NT2/D1 (cell line): ENCODE results near the gene SAG.

Source experiments
- SUZ12 ChIP-seq: IDR thresholded peaks from 2 replicates; pipeline ENCODE4 v1.6.1; 2011; ENCODE audit not compliant: insufficient read length, insufficient read depth; ENCODE audit errors: extremely low read depth
- YY1 ChIP-seq: IDR thresholded peaks from 2 replicates; pipeline ENCODE4 v1.6.1; 2011; ENCODE audit not compliant: insufficient read length, insufficient read depth
- ZNF274 ChIP-seq: IDR thresholded peaks from 2 replicates; pipeline ENCODE4 v1.6.1; 2011; ENCODE audit warnings: mild to moderate bottlenecking, low read depth, low read length

DNA sequence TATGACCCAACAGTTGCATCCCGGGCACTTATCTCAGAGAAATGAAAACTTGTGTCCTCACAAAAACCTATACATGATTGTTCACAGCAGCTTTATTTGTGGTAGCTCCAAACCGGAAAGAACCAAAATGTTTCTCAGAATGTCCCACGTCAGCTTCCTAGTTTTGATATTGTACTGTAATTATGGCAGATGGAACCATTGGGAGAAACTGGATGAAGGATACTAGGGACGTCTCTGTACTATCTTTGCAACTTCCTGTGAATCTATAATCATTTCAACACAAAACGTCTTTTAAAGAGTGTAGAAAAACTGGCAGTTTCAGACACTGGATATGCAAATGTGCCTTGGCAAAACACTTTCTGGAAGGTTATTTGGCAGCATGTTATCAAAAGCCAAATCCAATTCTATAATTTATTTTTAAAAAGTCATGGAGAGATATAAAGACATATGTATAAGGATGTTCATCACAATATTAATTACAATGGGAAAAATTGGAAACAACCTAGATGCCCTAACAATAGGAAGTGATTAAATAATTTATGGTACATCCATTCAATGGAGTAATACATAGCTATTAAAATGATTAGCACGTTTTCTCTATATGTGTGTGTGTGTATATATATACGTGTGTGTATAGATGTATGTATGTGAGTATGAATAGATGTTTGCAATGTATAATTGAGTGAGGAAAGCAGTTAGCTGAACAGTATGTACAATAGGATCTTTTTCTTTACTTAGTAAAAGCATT lies 9.8 kb downstream of the SAG start:
- TF ChIP-seq ZNF274, result no peak
- TF ChIP-seq SUZ12, result no peak
- no peak for TF ChIP-seq YY1
